GM12865 (cell line): ENCODE results near the gene SH3GLB1.

ENCODE experiments used
- DNase-seq: peaks from one replicate; pipeline ENCODE4 v3.0.0; 2010; ENCODE audit warnings: low read depth
- H3K4me3 ChIP-seq: 2 replicates; pipeline ENCODE4 v1.5.1; 2011; ENCODE audit warnings: mild to moderate bottlenecking, low read depth, low read length, control low read depth
- CTCF ChIP-seq: IDR thresholded peaks from 2 replicates; pipeline ENCODE4 v1.5.1; 2011; ENCODE audit warnings: low read length, control low read depth, low read depth, inconsistent platforms; ENCODE audit not compliant: insufficient read depth; ENCODE audit errors: missing control alignments

Gene SH3GLB1

DNA sequence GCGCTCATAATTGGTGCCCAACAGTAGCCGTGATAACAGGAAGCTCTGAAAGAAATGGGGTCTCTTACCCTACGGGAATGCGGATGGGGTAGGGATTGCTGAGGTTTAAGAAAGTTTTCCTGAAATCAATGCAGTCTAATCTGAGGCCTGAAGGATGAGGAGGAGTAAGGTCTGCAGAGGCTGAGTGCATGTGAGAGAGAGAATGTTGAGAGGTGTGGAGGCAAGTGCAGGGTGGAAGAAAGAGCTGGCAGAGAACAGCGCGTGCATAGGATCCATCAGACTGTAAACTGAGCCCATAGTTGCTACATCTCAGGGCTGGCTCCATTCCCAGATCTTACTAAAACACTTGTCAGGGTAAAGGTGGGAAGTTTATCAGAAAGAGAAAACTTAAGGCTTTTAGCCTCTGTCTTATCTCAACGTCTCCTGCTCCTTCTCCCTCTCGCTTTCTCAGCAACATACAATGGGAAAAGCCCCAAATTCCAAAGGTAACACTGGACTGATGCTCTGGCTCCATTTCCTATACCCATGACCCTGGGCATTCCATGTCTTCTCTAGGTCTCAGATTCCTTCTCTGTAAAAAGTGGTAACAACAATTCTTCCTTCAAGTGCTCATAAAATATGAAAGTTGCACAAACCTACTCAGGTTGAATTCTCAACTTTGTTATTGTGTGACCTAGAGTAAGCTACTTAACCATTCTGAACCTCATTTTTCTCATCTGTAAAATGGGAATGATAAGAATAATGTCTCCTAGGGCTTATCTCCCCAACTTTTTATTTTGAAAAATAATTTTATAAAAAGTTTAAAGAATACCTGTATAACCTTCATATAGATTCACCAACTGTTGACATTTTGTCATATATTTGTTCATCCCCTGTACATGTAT is 75.2 kb downstream of the SH3GLB1 start:
- DNase-seq: no peak
- no peak overlapping the region for H3K4me3 ChIP-seq
- TF ChIP-seq CTCF: no peak

GRCh38 chr1:86782482-86782881 is 78.1 kb downstream of the SH3GLB1 start:
- no peak overlapping the region for H3K4me3 ChIP-seq
- DNase-seq: no peak
- no peak for TF ChIP-seq CTCF

GRCh38 chr1:86787621-86788020 is 83.2 kb downstream of the SH3GLB1 start:
- DNase-seq: no peak
- TF ChIP-seq CTCF: no peak
- H3K4me3 ChIP-seq: no peak overlapping the region

GRCh38 chr1:86788300-86789206 is 84.2 kb downstream of the SH3GLB1 start:
- no peak for DNase-seq
- TF ChIP-seq CTCF: no peak
- no peak overlapping the region for H3K4me3 ChIP-seq

DNA sequence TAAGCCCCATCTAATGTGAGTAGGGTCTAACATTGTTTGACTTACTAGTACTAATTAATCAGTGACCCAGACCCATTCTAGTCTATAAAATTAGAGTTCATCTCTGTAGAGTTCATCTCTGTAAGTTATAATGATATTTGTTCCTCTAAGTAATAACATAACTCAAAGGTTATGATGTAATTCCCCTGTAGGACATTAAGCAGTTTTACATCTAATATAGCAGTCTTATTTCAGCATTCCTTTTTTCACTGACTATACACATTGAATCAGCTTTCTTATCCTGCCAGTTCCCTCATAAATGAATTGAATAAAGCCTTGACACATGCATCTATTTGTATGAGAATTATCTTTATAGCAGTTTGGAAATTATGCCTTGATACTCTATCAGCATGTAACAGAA is 90.9 kb downstream of the SH3GLB1 start:
- TF ChIP-seq CTCF: no peak
- H3K4me3 ChIP-seq: no peak overlapping the region
- DNase-seq: no peak
